GM19438 (cell line): ENCODE results near the gene RFT1.
"Not testable (repeated sequence)": the region's sequence is repeated elsewhere in the genome, so short reads cannot be mapped to it uniquely, and the experiment has no call there.

Source experiments
- ATAC-seq: cut with Tn5 transposase; IDR thresholded peaks from one replicate; pipeline ENCODE4 v1.9.1; 2021; ENCODE audit warnings: low read depth; ENCODE audit not compliant: unreplicated experiment

Gene RFT1

GRCh38 chr3:53163444-53164387, 33.5 kb upstream of the RFT1 start:
- ATAC-seq = no peak

GRCh38 chr3:53162672-53163443, 32.6 kb upstream of the RFT1 start:
- no peak for ATAC-seq

GRCh38 chr3:53161820-53162671, 31.8 kb upstream of the RFT1 start:
- peak; percentile 38 for ATAC-seq

GRCh38 chr3:53161450-53161819, 31.2 kb upstream of the RFT1 start:
- ATAC-seq = peak; percentile 18

- ATAC-seq = peak; percentile 52
Observed at GRCh38 chr3:53160660-53161449, 30.6 kb upstream of the RFT1 start, which contains the start of gene PRKCD. Gene PRKCD (plus strand): TSS chr3:53161209. CDS start chr3:53178423, 17,214 bp downstream.

- ATAC-seq = no peak
Observed at GRCh38 chr3:53160061-53160659, 29.9 kb upstream of the RFT1 start.

- ATAC-seq = no peak
Observed at GRCh38 chr3:53159156-53160060, 29.2 kb upstream of the RFT1 start.

- ATAC-seq = no peak
Observed at GRCh38 chr3:53158765-53159155, 28.5 kb upstream of the RFT1 start.

GRCh38 chr3:53157974-53158580, 27.8 kb upstream of the RFT1 start:
- no peak for ATAC-seq

GRCh38 chr3:53156368-53156834, 26.2 kb upstream of the RFT1 start:
- ATAC-seq = no peak

- no peak for ATAC-seq
Observed at GRCh38 chr3:53155760-53156159, 25.5 kb upstream of the RFT1 start.

GRCh38 chr3:53154881-53155285, 24.6 kb upstream of the RFT1 start:
- no peak for ATAC-seq

GRCh38 chr3:53153980-53154379, 23.7 kb upstream of the RFT1 start:
- no peak for ATAC-seq

GRCh38 chr3:53153264-53153823, 23.1 kb upstream of the RFT1 start:
- no peak for ATAC-seq

- no peak for ATAC-seq
Observed at GRCh38 chr3:53151870-53152660, 21.8 kb upstream of the RFT1 start.

- ATAC-seq = no peak
Observed at GRCh38 chr3:53151465-53151864, 21.2 kb upstream of the RFT1 start.

GRCh38 chr3:53151086-53151438, 20.8 kb upstream of the RFT1 start:
- not testable (repeated sequence) for ATAC-seq
